HG03432 (cell line): ENCODE measurements around the gene PHACTR3.

Experiments
- ATAC-seq: cut with Tn5 transposase; IDR thresholded peaks from one replicate; pipeline ENCODE4 v1.9.1; 2021; ENCODE audit warnings: mild to moderate bottlenecking, moderate library complexity; ENCODE audit not compliant: unreplicated experiment

Gene PHACTR3

GRCh38 chr20:59573837-59574236 is 30.5 kb upstream of the PHACTR3 start:
- ATAC-seq, result no peak

GRCh38 chr20:59574308-59574707 is 30.0 kb upstream of the PHACTR3 start:
- ATAC-seq, result no peak

GRCh38 chr20:59575216-59575615 is 29.1 kb upstream of the PHACTR3 start:
- no peak for ATAC-seq

DNA sequence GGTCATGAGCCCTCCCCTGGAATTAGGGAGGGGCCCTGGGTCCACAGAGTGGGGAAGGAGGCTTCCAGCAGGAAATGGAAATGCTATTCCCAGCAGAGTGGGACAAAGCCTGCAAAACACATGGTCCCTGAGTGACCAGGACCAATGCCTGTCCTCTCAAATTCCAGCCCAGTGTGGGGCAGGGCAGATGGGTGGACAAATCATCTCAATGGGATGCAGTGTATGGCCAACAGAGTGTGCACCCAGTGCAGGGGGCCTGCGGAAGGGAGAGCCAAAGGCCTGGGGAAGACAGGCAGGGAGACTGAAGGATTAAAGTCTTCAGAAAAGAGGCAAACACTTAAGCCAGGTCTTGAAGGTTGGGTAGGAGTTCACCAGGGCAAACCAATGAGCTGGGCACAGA is 28.7 kb upstream of the PHACTR3 start:
- no peak for ATAC-seq

- no peak for ATAC-seq
Measured at GRCh38 chr20:59576216-59576953, 28.0 kb upstream of the PHACTR3 start.

DNA sequence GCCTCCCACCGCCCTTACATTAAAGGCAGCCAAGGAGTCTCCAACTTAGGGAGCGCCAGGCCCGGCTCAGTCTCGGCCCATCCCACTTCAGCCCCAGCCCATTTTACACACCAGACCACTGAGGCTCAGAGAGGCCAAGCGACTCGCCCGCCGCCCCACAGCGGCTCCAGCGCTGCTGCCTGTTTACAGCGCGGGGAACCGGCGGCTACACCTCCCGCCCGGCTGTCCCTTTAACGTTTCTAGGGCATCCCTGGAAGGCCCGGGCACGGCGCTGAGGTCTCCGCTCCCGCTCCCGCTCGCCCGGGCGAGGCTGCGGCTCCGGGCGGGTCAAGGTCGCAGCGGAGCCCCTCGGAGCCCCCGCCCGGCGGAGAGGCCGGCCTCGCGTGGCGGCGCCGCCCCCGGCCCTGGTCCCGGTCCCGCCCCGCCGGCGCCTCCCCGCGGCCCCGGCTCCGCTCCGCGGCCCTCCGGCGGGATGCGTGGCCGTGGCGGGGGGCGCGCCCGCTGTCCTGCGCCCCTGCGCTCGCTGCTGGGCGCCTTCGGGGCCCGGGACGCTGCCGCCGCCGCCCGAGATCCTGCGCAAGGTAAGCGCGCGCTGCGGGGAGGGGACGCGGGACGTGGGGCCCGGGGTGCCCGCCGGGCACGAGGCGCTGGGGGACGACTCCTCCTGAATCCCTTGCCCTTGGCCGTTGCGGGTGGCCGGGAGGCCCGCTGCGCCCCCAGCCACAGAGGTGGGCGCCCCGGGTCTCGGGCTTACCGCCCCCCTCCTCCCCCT is 27.1 kb upstream of the PHACTR3 start:
- ATAC-seq, result no peak

DNA sequence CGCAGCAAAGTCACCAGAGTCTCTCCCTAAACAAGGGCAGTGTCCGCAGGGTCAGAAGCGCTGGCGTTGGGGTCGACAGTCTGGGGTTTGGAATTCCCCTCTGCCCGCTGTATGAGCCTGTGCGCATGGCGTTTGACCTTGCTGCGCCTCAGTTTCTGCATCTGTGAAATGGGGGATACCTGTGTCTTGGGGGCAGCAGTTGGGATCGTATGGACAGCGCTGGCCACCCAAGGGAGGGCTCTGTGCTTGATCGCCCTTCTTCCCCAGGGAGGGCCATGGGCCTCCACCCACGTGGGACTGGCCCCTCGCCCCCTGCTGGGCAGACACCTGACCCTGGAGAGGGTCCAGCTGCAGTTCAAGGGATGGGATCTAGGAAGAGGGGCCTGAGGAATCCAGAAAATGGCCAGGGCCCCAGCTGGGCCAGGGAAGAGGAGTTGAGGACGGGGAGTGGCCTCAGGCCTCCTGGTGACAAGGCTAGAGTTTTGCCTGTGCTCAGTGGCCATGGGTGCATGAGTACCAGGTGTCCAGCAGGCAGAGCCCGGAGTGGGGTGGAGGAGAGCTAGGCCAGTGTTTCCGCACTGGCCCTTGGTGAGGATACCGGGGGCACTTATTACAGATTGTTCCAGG is 26.4 kb upstream of the PHACTR3 start:
- no peak for ATAC-seq

- no peak for ATAC-seq
Measured at GRCh38 chr20:59578436-59579403, 25.6 kb upstream of the PHACTR3 start.

GRCh38 chr20:59579404-59580145 is 24.8 kb upstream of the PHACTR3 start:
- ATAC-seq, result no peak

- no peak for ATAC-seq
Measured at GRCh38 chr20:59580146-59580946, 24.0 kb upstream of the PHACTR3 start.

DNA sequence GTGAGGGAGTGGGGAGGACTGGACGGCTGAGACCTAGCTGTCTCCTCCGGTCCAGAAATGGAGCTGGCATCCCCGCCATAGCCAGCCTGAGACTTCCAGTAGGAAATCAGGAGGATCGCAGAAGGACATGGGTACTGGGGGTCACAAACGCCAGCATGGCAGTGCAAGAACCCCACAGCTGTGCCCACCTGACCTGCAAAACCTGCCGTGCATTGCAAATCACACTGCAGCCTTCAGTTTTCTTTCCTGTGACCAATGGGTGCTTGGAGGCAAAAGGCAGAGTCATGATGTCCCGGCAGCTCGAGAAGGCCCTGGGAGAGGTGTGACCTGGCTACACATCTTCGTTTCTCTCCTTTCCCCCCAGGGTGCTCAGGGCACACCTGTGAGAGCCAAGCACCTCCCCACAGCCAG is 23.3 kb upstream of the PHACTR3 start:
- ATAC-seq, result no peak

DNA sequence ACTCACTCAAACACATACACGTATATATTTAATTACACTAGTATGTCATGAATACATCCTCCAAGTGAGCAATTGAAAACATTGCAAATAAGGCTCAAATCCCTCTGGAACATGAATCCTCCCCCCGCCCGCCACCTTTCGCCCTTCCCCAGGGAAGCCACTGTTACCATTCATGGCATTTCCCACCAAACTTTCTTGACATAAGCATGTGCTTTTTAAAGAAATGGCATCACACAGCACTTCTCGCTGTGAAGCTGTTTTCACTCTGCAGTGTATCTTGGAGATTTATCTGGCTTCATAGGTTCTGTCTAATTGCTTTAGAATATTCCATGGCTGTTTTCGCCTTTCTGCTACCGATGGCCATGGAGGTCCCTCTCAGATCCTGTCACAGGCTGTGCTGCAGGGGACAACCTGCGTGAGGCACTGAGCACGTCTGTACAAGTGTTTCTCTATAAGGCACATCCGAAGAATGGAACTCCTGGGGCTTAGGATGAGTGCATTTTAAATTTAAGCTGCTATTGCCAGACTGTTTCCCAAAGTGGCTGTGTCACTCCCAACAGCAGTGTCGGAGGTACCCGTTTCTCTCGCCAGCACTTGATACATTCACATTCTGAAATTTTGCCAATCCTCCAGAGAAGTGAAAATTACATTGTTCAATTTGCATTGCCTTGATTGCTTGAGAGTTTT is 22.2 kb upstream of the PHACTR3 start:
- ATAC-seq, result no peak

- ATAC-seq, result no peak
Measured at GRCh38 chr20:59583428-59584277, 20.7 kb upstream of the PHACTR3 start.

DNA sequence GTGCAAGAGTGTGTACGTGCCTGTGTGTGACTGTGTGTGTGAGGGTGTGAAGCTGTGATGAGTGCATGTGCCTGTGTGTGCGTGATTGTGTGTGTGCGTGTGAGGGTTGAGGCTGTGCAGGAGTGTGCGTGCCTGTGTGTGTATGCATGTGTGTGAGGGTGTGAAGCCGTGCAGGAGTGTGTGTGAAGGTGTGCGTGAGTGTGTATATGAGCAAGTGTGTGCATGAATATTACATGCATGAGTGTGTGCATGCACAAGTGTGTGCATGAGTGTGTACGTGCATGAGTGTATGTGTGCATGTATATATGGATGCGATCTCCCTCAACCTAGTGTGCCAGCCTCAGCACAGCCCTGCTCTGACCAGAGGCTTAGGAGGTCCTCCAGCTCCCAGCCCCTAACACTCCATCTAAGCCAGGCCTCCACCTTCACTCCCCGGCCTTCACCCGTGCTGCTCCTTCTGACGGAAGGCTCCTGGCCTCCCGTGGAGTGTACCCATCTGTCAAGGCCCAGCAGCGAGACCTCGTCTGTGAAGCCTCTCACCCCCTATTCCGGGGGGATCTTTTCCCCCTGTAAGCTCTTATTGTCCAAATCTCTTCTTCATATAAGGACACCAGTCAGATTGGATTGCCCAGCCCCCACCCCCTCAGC is 19.9 kb upstream of the PHACTR3 start:
- no peak for ATAC-seq

DNA sequence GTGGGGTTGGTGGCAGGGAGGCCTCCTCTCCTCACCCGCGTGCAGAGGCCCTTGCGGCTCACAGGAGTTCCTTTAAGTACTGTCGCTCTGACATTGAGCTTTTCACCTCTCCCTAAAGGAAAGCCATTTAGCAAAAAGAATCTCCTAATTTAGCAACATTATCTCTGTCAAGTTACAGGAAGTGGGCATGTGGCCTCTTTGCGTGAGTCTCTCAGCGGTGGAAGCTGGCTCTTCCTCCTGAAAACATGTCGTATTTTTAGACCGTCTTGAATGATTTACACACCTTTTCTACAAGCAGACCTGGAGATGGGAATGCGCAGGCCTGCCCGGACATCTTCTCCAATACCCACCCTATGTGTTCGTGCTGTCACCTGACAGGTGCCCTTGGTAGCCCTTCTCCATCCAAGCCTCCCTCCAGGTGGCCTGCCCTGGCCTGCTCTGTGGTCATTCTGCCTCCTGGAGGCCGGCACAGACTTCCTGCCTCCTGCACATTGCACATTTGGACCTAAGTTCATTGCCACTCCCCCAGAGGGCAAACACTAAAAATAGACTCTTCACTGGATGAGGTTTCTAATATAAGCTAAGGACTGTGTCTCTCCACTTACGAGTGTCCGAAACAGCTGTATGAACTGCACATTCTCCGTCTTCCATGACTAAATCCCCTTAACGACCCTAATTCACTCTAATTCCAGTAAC is 18.5 kb upstream of the PHACTR3 start:
- ATAC-seq, result no peak

GRCh38 chr20:59586613-59587012 is 17.7 kb upstream of the PHACTR3 start:
- ATAC-seq, result no peak

GRCh38 chr20:59587570-59587969 is 16.8 kb upstream of the PHACTR3 start:
- no peak for ATAC-seq
